ENCODE data around the gene CD200R1L.

Gene CD200R1L

GRCh38 chr3:112822064-112823055, 24.3 kb downstream of the CD200R1L start:
- DNase-seq (ENCODE audit: low spot score) (no peak), FAIRE-seq (no peak)

- FAIRE-seq = no peak
- no peak for DNase-seq (ENCODE audit: low spot score)
Observed at GRCh38 chr3:112818289-112818688, 28.4 kb downstream of the CD200R1L start.

GRCh38 chr3:112817797-112818196, 28.9 kb downstream of the CD200R1L start:
- no peak for FAIRE-seq
- DNase-seq (ENCODE audit: low spot score) = no peak

GRCh38 chr3:112817271-112817670, 29.4 kb downstream of the CD200R1L start:
- no peak for DNase-seq (ENCODE audit: low spot score)
- no peak for FAIRE-seq

GRCh38 chr3:112815981-112816380, 30.7 kb downstream of the CD200R1L start:
- FAIRE-seq (no peak), DNase-seq (ENCODE audit: low spot score) (no peak)

GRCh38 chr3:112814266-112814665, 32.4 kb downstream of the CD200R1L start:
- FAIRE-seq = peak; percentile 53
- DNase-seq (ENCODE audit: low spot score) = peak; percentile 38

- FAIRE-seq = no peak
- no peak for DNase-seq (ENCODE audit: low spot score)
Observed at GRCh38 chr3:112813723-112814171, 32.9 kb downstream of the CD200R1L start.

GRCh38 chr3:112813016-112813415, 33.6 kb downstream of the CD200R1L start:
- DNase-seq (ENCODE audit: low spot score) (no peak), FAIRE-seq (no peak)

- DNase-seq (ENCODE audit: low spot score) = no peak
- FAIRE-seq = no peak
Observed at GRCh38 chr3:112811917-112812660, 34.6 kb downstream of the CD200R1L start.

GRCh38 chr3:112811131-112811884, 35.4 kb downstream of the CD200R1L start:
- DNase-seq (ENCODE audit: low spot score) (no peak), FAIRE-seq (no peak)

GRCh38 chr3:112810561-112810960, 36.1 kb downstream of the CD200R1L start:
- DNase-seq (ENCODE audit: low spot score) = no peak
- no peak for FAIRE-seq

GRCh38 chr3:112808136-112808535, 38.5 kb downstream of the CD200R1L start:
- FAIRE-seq (no peak), DNase-seq (ENCODE audit: low spot score) (no peak)

- FAIRE-seq (no peak), DNase-seq (ENCODE audit: low spot score) (no peak)
Observed at GRCh38 chr3:112807685-112808084, 39.0 kb downstream of the CD200R1L start.

- no peak for FAIRE-seq
- DNase-seq (ENCODE audit: low spot score) = no peak
Observed at GRCh38 chr3:112806903-112807302, 39.8 kb downstream of the CD200R1L start.

- no peak for FAIRE-seq
- no peak for DNase-seq (ENCODE audit: low spot score)
Observed at GRCh38 chr3:112805126-112805525, 41.5 kb downstream of the CD200R1L start.

- DNase-seq (ENCODE audit: low spot score) (no peak), FAIRE-seq (no peak)
Observed at GRCh38 chr3:112804021-112804420, 42.6 kb downstream of the CD200R1L start.

GRCh38 chr3:112803467-112803866, 43.2 kb downstream of the CD200R1L start:
- no peak for FAIRE-seq
- no peak for DNase-seq (ENCODE audit: low spot score)

- DNase-seq (ENCODE audit: low spot score) (no peak), FAIRE-seq (no peak)
Observed at GRCh38 chr3:112802338-112802737, 44.3 kb downstream of the CD200R1L start.

- no peak for FAIRE-seq
- DNase-seq (ENCODE audit: low spot score) = no peak
Observed at GRCh38 chr3:112799946-112800345, 46.7 kb downstream of the CD200R1L start.

GRCh38 chr3:112794622-112795172, 52.0 kb downstream of the CD200R1L start:
- no peak for DNase-seq (ENCODE audit: low spot score)
- no peak for FAIRE-seq
